H1 (cell line): Measurements from ENCODE around the gene EPB42. TPM values are rescaled to one million over a fixed set of nuclear protein-coding genes. Genes with fewer than 3 reads are reported as not detected.

Experiments used
- JUND ChIP-seq: IDR thresholded peaks from 2 replicates; pipeline ENCODE4 v1.6.1; 2011; ENCODE audit warnings: mild to moderate bottlenecking, improper control_type of control experiment, low read length
- polyA plus RNA-seq, 7 experiments: library from polyadenylated mRNA; depleted of rRNA in 3 of 7; stranded (reverse) in 5 of 7; unstranded in 2 of 7; fragments of >200 nt in 5 of 7; fragments of 200-250 nt in 2 of 7; gene quantifications; 1 replicate in 5 of 7; 2 replicates in 1 of 7; 4 replicates in 1 of 7; pipeline versions ENCODE4 v1.2.1 to v1.2.3, GENCODE V29; 2011 to 2013; ENCODE audit warnings: missing spikeins in 2 of 7, mixed read lengths in 2 of 7
- total RNA-seq: library from RNA; stranded (reverse); fragmentation: NEBNext Ultra II Directional; extraction: Animal tissue kit (Norgen Biotek cat#: 25700); gene quantifications from 2 replicates; pipeline ENCODE4 v1.2.1, GENCODE V29; 2021
- TF ChIP-seq, protein P1 (sequence below): IDR thresholded peaks from 2 replicates; pipeline ENCODE4 v1.6.1; 2011; ENCODE audit warnings: low read depth, mild to moderate bottlenecking, low read length; ENCODE audit not compliant: insufficient read depth

Gene EPB42
- total and polyA plus RNA-seq, 2 of the 8 experiments (the other 6 are each of a cell fraction or from before 2014, with no cell fraction given) = not detected

DNA sequence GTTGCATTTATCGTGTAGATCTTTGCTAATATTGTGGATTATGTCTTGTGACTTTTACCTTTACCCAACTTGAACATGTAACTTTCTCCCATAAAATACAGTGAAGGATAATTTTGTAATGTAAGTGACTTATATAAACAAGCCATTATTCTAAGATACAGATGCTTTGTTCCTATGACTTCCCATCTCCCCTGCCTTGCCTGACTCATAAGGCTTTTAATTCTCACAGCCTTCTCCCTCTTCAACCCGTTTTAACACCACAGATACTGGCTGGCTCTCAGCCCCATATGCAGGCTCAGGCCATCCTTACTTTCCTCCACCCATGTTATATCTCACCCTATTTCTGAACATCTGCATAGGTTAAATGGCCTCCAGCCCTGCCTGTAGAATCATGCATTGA lies 31.5 kb downstream of the EPB42 start (continued):
- TF ChIP-seq, protein P1, sequence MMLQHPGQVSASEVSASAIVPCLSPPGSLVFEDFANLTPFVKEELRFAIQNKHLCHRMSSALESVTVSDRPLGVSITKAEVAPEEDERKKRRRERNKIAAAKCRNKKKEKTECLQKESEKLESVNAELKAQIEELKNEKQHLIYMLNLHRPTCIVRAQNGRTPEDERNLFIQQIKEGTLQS = no peak
- TF ChIP-seq JUND = no peak
